SW480 (cell line): ENCODE measurements around the gene SAYSD1.
A peak's percentile ranks its signal among the peaks of the same experiment; 100 is the strongest.
"Not testable (repeated sequence)": the region's sequence is repeated elsewhere in the genome, so short reads cannot be mapped to it uniquely, and the experiment has no call there.

Experiments
- DNase-seq: peaks from one replicate; pipeline ENCODE4 v3.0.0-alpha.2; 2016; ENCODE audit warnings: low spot score

SAYSD1 gene, protein sequence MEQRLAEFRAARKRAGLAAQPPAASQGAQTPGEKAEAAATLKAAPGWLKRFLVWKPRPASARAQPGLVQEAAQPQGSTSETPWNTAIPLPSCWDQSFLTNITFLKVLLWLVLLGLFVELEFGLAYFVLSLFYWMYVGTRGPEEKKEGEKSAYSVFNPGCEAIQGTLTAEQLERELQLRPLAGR

DNA sequence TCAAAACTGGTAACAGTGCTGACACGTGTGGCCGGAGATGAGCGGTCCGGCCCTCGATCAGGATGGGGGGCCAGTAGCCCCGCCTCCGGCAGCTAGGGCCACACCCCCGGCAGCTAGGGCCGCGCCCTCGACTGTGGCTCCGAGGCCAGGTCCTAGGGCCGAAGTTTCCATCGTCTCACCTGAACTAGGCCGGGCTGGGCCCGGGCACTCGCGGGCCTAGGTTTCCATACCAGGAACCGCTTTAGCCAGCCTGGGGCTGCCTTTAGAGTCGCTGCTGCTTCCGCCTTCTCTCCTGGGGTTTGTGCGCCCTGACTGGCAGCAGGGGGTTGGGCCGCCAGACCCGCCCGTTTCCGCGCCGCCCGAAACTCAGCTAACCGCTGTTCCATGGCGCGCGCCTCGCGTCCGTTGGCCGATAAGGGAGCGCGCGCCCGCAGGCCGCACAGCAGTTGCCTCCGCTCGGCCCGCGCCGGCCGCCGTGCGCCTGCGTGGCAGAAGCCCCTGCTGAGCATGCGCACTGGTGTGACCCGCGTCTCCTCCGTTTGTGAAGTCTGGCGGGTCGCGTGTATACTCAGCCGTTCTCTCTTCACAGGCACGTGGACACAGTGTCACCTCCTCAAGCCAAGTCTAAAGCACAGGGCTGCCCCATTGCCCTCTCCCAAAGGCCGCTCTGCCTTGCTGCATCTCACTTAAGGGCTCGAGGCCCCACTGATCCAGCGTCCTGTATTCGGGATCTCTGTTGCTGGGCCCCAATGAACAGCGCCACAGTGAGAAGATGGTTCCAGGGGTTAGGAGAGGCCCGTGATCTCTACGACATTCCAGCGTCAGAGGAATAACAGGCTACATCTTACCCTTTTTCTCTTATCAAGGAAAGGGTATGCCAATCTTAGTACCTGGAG is at the start of gene SAYSD1:
Gene SAYSD1 (minus strand): TSS at position 483 of the 896 bp plus-strand sequence. CDS start 97 bp downstream, at position 386.
- DNase-seq = peak; percentile 85

DNA sequence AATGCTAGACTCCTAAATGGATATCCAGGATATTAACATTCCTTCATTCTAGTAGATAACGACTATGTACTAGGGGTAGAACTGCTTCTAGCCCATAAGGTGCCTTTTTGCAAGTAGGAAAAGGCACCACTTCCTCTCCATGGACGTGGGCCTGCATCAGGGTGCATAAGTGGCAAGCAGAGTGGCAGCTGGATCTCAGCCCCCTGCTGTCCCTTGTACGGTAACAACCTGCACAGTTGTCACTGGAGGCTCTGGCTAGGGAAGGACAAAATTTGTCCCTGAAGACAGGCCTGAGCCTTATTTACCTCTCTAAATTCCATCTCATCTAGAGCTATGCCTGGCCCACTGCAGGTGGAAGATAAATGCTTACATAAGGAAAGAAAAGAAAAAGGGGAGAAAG is 42.5 kb upstream of the SAYSD1 start:
- DNase-seq = no peak

DNA sequence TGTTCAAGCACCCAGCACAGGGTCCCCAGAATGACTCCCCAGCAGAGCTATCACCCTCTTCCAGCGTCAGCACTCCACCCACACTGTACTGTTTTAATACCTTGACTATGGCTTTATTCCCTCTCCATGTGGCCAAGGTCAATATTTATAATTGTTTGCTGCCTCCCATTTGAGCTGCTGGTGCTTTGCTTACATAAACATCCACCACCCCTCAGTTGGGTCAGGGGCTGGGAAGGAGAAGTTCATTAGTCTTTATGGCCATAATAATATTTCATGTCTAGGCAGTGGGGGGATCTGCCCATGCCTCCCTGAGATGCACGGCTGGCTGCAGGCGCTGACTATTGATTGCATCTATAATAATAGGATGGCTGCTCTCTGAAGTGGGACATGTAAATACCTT is 41.8 kb upstream of the SAYSD1 start:
- DNase-seq = no peak

DNA sequence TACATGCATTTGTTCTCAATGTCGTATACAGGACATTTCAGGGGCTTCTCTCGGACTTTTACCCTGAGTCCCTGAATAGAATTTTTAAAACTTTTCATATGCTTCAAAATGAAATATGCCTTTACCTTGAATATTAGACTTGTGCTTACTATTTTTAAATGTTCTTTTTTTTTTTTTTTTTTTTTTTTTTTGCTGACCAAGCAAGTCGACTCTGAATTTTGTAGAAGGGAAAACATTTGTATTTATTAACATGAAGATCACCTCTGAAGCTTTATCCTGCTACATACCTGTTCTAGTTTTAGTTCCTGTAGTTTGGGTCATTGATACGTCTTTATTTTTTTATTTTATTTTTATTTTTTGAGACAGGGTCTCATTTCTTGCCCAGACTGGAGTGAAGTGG is 39.7 kb upstream of the SAYSD1 start:
- DNase-seq = no peak

DNA sequence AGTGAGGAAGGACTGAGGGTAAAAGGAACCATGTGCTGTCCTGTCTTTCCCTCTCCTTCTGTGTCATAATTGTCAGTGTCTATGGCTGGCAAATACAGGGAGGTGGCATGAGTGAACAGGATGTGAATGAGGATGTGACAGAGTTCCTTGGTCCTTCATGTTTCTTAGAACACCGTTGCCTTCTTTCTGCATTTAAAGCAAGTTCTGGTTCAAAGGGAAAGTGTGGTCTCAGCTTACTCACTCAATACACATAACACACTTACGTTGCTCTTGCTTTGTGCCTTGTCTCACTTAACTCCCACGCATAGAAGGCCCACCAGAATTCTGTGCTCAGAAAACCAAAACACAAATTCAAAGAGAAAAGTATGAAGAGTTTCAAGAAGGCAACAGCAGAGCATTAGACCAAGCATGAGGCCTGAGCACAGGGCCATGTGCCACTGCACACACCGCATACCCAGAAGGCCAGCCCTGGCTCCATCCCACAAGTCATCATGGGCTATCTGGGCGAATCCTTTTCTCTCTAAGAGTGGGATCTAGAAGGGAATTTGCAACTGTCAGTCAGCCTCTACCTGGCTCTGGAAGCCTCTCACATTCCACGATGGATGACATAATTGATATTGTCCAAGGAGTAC is 38.9 kb upstream of the SAYSD1 start:
- DNase-seq = no peak

DNA sequence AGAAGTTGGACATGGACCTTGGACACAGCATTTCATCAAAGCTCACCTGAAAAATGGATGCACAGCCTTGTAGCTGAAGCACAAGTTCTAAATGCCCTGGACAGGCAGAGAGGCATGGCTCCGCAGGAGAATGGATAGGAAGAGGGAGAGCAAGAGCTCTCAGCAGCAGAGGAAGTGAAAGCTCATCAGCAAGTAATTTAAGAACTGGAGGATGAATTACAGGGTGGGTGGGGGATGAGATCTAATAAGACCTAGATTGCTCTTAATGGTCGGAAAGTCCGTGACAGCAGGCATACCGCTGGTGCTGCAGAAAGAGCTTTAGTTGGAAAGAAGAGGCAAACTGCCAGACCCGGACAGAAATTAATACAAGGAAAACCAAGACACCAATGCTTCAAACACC is 37.3 kb upstream of the SAYSD1 start:
- no peak for DNase-seq

DNA sequence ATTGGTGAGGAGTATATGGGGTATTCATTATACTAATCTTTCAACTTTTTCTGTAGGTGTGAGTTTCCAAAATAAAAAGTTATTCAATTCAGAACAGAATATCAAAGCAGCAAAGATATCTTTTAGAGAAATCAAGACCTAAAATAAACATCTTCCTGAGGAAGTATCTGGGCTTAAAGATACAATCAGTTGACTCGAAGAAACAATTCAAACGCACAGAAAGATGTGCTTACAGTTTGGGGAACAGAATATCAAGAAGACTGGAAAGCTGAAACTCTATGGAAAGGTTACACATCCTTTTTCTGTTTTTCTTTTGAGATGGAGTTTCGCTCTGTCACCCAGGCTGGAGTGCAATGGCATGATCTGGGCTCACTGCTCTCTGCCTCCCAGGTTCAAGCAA is 36.2 kb upstream of the SAYSD1 start:
- DNase-seq = no peak

DNA sequence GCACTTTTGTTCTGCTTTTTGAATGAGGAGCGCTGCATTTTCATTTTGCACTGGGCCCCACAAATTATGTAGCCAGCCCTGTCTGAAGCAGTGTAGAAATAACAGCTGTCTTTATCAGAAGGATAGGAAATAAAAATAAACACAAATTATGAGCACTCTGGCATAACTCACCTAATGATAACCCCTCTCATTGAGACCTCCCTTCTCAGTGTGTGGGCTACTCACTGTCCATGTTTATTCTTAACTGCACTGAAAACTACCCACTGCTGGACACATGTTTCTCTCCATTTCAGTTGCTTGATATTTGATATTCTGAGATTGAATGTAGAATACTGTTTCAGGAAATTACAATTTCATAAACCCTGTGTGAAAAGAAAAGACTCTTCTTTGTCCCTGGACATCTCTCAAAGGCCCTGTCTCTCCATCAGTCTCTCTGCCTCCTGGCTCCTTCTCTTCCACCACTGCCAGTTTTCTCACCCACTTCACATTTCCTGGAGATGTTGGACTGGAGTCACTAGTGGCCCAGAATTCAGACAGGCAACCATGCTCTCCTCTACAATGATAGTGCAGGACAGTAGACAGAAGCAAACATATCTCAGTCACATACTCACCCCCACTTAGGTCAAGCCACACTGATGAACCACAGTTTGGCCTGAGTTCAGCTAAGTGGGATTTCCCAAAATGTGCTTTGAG is 29.6 kb upstream of the SAYSD1 start:
- DNase-seq = no peak

DNA sequence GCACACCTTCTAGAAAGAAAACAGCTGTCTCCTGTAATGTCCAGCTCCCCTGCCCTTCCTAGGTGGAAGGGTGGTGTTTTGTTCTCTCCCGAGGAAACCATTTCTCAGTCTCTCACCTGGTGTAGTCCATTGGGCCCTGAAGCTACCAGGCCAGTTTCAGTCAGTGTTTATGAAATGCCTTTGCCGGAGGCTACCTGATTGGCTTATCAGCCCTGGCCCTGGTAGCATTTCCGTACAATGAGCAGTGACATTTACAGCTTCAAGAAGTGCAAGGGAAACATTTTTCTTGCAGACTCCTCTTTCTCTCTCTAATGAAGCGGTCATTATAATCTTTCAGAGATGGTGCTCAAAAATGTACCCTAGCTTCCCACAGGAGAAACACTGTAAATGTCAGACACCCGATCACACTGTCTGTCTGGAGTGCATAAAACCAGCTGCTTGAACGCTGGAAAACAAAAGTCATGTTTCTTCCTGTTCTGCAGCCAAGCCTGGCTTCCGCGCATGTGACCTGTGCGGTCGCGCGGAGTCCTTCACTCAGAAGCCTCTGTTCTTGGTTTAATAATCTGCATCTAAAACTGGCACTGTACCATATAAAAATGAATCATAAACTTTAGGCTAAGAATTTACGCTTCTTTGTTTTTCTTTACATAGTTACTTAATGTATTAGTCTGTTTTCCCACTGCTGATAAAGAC is 28.4 kb upstream of the SAYSD1 start:
- no peak for DNase-seq

DNA sequence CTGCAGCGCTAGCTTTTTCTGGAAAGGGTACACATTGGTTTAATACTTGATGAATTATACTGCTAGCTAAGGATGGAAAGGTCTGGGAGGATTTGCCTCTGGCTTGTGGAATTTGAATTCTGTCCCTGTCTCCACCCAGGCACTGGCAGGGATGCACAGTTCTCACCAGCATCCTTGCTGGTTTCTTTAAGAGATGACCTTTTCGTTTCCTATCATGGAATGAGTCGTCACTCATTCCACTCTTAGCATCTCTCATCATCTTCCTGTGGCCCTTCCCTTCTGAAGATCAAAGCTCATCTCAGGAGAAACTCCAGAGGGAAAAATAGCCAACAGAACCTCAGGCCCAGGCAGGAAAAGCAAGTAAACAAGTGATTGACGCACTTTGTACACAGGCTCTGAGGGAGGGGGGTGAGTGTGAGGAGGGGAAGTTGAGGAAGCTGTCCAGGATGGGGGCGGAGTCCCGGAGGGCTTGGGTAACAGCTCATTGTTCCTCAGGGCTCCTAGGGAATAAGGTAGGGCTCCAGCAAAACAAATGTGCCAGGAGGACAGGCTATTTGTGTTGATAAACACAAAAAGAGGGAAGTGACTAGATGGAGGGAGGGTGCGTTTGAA is 25.7 kb upstream of the SAYSD1 start:
- DNase-seq = no peak

DNA sequence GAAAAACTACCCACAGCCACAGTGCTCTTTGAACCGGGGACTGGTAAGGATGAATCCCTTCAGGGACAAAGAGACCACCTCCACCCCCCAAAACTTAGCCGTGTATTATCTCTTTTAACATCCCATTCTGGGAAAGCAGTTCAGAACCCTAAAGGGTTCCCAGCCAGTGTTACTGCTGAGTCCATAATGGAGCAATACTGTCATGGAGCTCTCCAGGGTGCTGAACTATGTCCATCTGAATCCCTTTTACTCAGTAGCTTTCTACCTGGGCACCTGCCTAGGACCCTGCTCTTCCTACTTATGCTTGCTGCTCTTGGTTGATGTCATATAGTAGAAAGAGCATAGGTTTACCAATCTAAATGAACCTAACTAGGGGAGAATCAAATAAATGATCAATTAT is 22.3 kb upstream of the SAYSD1 start:
- DNase-seq = peak; percentile 30

DNA sequence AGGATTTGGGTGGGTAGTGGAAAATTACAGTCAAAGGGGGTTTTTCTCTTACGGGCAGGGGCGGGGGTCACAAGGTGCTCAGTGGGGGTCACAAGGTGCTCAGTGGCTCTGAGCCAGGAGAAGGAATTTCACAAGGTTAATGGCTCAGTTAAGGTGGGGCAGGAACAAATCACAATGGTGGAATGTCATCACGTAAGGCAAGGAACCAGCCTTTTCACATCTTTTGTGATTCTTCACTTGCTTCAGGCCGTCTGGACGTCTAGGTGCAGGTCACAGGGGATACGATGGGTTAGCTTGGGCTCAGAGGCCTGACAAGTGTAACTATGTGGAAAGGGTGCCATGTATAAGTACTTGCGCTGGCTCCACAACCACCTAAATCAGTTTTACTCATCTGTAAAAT is 21.2 kb upstream of the SAYSD1 start:
- not testable (repeated sequence) for DNase-seq

DNA sequence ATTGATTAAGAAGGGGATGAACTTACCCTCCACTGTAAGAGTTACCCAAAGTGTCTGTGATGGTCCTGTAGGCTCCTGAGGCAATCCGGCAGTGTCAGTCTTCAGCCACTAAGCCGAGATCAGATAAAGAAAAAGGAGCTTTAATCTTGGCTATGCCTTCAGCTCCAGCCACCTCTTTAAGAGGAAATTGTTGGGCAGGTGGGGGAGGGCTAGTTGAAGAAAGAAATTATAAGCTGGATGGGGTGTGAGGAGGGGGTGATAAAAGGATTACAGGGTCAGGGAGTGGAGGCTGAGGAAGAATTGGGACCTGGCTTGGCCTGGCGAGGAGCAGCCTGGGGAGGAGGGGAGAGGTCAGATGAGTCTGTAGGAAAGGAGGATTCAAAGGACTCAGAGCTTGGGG is 19.8 kb upstream of the SAYSD1 start:
- not testable (repeated sequence) for DNase-seq

DNA sequence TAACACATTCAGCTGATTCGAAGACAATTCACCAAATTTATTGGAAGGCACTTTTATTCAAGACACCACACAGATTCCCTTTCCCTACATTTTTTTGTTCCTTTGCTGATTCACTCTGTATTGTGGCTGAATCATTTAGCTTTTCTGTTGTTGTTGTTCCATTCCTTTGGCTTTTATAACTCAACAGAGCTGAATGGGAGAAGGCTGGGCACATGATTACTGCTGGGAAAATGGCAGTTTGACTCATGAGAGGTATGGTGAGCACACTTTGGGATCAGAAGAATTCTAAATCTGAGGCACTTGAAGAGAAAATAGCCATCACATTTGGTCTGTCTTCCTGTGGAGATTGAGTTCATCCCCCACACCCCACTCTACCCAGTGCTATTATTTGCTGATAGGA is 15.7 kb upstream of the SAYSD1 start:
- no peak for DNase-seq

DNA sequence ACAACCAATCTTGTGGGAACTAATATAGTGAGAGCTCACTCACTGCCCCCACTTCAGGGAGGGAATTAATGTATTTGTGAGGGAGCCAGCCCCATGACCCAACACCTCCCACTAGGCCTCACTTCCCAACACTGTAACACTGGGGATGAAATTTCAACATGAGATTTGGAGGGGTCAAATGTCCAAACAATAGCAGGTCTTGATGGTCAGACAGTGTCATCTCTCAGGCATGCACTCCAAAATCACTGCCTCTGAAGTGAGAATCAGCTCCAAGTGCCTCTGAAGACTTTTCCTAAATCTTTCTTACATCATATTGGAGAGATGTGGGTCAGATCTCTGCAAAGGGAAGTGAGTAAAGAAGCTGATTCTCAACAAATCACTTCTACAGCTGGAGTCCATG is 13.8 kb upstream of the SAYSD1 start:
- DNase-seq = no peak

DNA sequence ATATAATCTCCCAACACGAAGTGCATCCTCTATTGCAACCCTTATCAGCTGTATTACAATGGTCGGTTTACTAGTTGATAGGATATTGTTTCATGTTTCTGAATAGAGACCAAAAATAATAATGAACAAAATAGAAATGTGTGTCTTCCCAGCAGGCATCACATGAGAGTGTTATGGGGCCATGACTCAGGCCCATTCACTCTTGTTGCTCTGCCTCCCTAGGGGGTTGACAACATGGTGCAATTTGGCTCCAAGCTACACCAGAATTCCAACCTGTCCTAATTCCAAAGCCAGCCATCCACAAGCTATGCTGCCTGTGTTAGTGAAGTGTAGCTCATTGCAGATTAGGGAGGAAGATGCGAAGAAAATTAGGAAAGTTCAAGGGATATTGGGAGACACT is 13.1 kb upstream of the SAYSD1 start:
- no peak for DNase-seq

DNA sequence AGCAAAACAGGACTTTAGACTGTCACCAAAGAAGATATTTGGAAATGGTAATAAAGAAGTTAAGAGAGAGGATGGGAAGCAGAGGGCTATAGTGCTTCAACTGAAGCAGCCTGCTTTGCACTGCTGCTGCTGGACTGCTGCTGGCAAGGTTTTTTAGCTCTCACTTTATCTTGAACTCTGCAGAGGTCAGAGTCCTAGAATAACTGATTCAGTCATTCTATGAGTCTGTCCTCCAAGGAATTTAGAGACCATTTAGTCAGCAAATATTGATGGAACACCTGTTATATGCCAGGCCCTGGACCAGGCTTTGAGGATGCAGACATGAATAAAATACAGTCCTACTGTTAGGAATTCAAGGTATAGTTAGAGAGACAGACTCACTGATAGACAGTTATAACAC is 9.1 kb upstream of the SAYSD1 start:
- DNase-seq = no peak

DNA sequence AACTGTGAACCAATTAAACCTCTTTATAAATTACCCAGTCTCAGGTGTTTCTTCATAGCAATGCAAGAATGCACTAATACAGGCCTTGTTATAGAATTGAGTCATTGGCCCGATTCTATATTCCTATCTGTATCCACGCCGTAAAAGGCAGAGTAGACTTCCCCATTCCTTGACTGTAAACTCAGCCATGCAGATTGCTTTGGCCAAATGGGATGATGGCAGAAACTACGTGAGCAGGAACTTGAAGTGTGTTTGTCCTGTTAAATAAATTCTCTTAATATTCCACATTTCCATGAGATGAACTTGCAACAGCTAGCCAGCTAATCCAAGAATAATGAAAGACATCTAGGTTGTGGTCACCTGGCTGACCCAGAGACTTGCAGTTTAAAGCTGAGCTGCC is 3.9 kb upstream of the SAYSD1 start:
- DNase-seq = no peak

DNA sequence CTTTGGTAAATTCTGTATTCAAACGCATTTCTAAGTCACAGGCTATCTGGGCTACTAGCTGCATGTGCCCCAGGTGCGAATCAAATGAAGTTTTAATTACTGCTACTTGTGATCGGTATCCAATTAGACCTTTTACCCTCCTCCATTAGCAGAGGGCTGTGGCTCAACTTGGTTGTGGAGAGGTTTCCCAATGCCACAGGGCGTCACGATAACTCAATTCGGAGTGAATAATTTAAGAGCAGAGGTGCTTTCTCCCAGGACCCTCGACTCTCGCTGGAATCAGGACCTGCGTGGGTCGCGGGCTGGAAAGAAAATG is 640 bp downstream of the SAYSD1 start:
- DNase-seq = no peak

DNA sequence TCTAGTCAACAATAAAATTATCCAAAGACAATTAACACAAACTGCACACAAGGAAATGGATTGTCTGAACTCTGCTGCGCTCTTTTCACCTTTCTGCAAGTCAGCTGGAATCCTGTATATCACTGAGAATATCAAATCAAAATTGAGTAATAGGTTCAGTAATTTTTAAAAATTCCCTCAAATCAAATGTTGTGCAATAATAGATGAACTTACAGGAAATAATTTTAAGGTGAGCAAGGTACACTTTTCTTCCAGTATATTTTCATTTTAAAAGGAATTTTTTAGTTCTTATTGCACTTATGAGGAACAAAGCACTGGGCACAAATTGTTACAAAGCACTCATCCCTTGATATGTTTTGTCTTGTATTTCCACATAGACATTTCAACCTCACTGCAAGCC is 1.2 kb downstream of the SAYSD1 start:
- no peak for DNase-seq

DNA sequence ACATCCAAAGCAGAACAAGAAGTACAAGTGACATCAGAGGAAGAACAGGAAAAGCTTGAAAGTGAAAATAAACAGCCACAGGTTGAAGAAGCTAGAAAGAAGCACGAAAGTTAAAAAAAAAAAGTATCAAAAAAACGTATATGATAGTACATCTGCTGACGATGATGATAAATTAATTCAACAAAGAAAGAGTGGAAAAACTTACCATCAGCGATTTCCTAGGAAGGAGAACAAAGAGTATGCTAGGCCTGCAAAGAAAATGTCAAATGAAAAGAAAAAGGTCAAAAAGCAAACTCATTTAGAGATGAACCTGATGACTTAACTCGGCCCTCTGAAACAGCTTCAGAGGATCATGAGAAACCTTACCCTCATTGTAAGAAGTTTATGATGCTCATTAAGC is 3.7 kb downstream of the SAYSD1 start:
- DNase-seq = no peak
